ENCODE results near the gene FAM111A.

The FAM111A gene

DNA sequence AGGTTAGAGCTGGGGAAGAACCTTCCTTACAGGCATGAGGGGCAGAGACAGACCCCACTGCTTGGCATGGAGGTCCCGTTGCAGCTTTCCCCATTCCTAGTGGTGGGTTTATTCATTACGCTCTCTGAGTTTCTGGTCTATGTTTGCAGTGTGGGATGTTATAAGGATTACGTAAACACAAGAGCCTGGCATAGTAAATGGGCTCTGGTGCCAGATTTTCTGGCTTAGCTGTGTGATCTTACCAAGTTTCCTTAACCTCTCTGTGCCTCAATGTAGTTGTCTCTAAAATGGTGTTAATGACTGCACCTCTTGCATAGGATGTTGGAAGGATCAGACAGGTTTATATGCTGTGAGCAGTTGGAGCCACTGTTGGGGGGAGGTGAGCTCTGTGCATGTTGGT, 44.4 kb downstream of the FAM111A start:
- peaks cover 29 to 54% of the 10 kb centered on the region in 2 donors for H3K36me3 ChIP-seq (ENCODE audit: control insufficient read depth in 2 of 2, insufficient read depth in 2 of 2, low read length in 2 of 2)
- H3K9ac ChIP-seq (ENCODE audit: low read depth in 1 of 2, low read length in 2 of 2), result peak overlapping the region; percentile 35 to 39
- no peaks in the 10 kb centered on the region for H3K9me3 ChIP-seq (ENCODE audit: control insufficient read depth in 2 of 2, low read length in 2 of 2)
- peaks cover 83 to 94% of the 10 kb centered on the region in 2 donors for H3K4me1 ChIP-seq (ENCODE audit: control insufficient read depth in 2 of 2, insufficient read depth in 2 of 2, low read length in 2 of 2)
- no peaks in the 10 kb centered on the region for H3K27me3 ChIP-seq (ENCODE audit: control insufficient read depth in 2 of 2, insufficient read depth in 2 of 2, low read length in 2 of 2)
- H3K27ac ChIP-seq (ENCODE audit: low read depth in 2 of 2, low read length in 2 of 2), result peak overlapping the region; percentile 91 to 95
- peak overlapping the region in 1 of 2 donors; percentile 29 for H3K4me3 ChIP-seq (ENCODE audit: low read length in 2 of 2)

DNA sequence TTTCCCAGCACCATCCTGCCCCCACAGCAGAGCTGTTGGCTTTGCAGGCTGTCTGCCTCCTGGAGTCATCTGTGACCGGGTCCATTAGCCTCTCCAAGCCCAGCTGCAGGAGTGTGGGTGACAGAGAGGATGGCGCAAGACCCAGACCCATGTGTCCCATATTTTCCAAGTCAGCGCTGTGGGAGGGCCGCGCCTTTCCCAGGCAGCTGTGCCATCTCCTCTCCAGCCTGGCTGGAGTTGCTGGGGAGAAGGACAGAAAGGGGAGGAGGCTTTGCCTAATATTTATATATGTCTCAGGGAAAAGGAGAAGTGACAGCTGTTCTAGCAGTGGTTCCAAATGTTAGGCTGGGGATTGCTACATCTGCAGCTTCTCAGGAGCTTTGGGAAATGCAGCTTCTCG, 44.9 kb downstream of the FAM111A start:
- Histone ChIP-seq H3K4me3 (ENCODE audit: low read length in 2 of 2) (no peak overlapping the region), H3K9ac (ENCODE audit: low read depth in 1 of 2, low read length in 2 of 2) (peak overlapping the region in 1 of 2 donors; percentile 39), H3K36me3 (ENCODE audit: control insufficient read depth in 2 of 2, insufficient read depth in 2 of 2, low read length in 2 of 2) (peaks cover 30 to 54% of the 10 kb centered on the region in 2 donors), H3K9me3 (ENCODE audit: control insufficient read depth in 2 of 2, low read length in 2 of 2) (no peaks in the 10 kb centered on the region), H3K27me3 (ENCODE audit: control insufficient read depth in 2 of 2, insufficient read depth in 2 of 2, low read length in 2 of 2) (no peaks in the 10 kb centered on the region), H3K4me1 (ENCODE audit: control insufficient read depth in 2 of 2, insufficient read depth in 2 of 2, low read length in 2 of 2) (peaks cover 78 to 90% of the 10 kb centered on the region in 2 donors), H3K27ac (ENCODE audit: low read depth in 2 of 2, low read length in 2 of 2) (peak overlapping the region in 1 of 2 donors; percentile 95)

DNA sequence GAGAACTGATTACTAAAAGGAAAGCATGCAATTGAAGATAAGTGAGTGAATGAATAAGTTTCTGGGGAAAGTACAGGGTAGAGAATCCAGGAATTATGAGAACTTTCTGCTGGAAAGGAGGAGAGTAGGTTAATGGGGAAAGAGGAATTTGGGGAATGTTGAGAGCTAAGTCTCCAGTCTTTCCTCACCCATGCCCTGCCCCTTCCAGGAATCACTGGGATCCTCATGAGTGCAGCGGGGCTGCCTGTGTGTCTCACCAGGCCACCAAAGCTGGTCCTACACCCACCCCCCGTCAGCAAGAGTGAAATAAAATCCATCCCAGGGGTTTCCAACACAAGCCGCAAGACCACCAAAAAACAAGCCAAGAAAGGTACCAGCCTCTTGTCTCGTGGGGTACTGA, 46.3 kb downstream of the FAM111A start:
- no peak overlapping the region for H3K9ac ChIP-seq (ENCODE audit: low read depth in 1 of 2, low read length in 2 of 2)
- H3K27ac ChIP-seq (ENCODE audit: low read depth in 2 of 2, low read length in 2 of 2), result peak overlapping the region in 1 of 2 donors; percentile 72
- H3K36me3 ChIP-seq (ENCODE audit: control insufficient read depth in 2 of 2, insufficient read depth in 2 of 2, low read length in 2 of 2), result peaks cover 36 to 50% of the 10 kb centered on the region in 2 donors
- H3K4me1 ChIP-seq (ENCODE audit: control insufficient read depth in 2 of 2, insufficient read depth in 2 of 2, low read length in 2 of 2), result peaks cover 65 to 77% of the 10 kb centered on the region in 2 donors
- H3K9me3 ChIP-seq (ENCODE audit: control insufficient read depth in 2 of 2, low read length in 2 of 2), result no peaks in the 10 kb centered on the region
- H3K4me3 ChIP-seq (ENCODE audit: low read length in 2 of 2), result no peak overlapping the region
- H3K27me3 ChIP-seq (ENCODE audit: control insufficient read depth in 2 of 2, insufficient read depth in 2 of 2, low read length in 2 of 2), result no peaks in the 10 kb centered on the region

- Histone ChIP-seq H3K4me3 (ENCODE audit: low read length in 2 of 2) (no peak overlapping the region), H3K36me3 (ENCODE audit: control insufficient read depth in 2 of 2, insufficient read depth in 2 of 2, low read length in 2 of 2) (peaks cover 43 to 56% of the 10 kb centered on the region in 2 donors), H3K9ac (ENCODE audit: low read depth in 1 of 2, low read length in 2 of 2) (peak overlapping the region in 1 of 2 donors; percentile 21), H3K27me3 (ENCODE audit: control insufficient read depth in 2 of 2, insufficient read depth in 2 of 2, low read length in 2 of 2) (no peaks in the 10 kb centered on the region), H3K27ac (ENCODE audit: low read depth in 2 of 2, low read length in 2 of 2) (peak overlapping the region; percentile 38 to 72), H3K4me1 (ENCODE audit: control insufficient read depth in 2 of 2, insufficient read depth in 2 of 2, low read length in 2 of 2) (peaks cover 54 to 67% of the 10 kb centered on the region in 2 donors), H3K9me3 (ENCODE audit: control insufficient read depth in 2 of 2, low read length in 2 of 2) (no peaks in the 10 kb centered on the region)
Measured at GRCh38 chr11:59189986-59190385, 47.3 kb downstream of the FAM111A start.

- Histone ChIP-seq H3K9ac (ENCODE audit: low read depth in 1 of 2, low read length in 2 of 2) (no peak overlapping the region), H3K36me3 (ENCODE audit: control insufficient read depth in 2 of 2, insufficient read depth in 2 of 2, low read length in 2 of 2) (peaks cover 54 to 66% of the 10 kb centered on the region in 2 donors), H3K9me3 (ENCODE audit: control insufficient read depth in 2 of 2, low read length in 2 of 2) (no peaks in the 10 kb centered on the region), H3K27me3 (ENCODE audit: control insufficient read depth in 2 of 2, insufficient read depth in 2 of 2, low read length in 2 of 2) (no peaks in the 10 kb centered on the region), H3K27ac (ENCODE audit: low read depth in 2 of 2, low read length in 2 of 2) (peak overlapping the region in 1 of 2 donors; percentile 72), H3K4me3 (ENCODE audit: low read length in 2 of 2) (no peak overlapping the region), H3K4me1 (ENCODE audit: control insufficient read depth in 2 of 2, insufficient read depth in 2 of 2, low read length in 2 of 2) (peaks cover 45 to 56% of the 10 kb centered on the region in 2 donors)
Measured at GRCh38 chr11:59191095-59191494, 48.4 kb downstream of the FAM111A start.

- Histone ChIP-seq H3K27ac (ENCODE audit: low read depth in 2 of 2, low read length in 2 of 2) (peak overlapping the region in 1 of 2 donors; percentile 72), H3K27me3 (ENCODE audit: control insufficient read depth in 2 of 2, insufficient read depth in 2 of 2, low read length in 2 of 2) (no peaks in the 10 kb centered on the region), H3K9me3 (ENCODE audit: control insufficient read depth in 2 of 2, low read length in 2 of 2) (no peaks in the 10 kb centered on the region), H3K4me3 (ENCODE audit: low read length in 2 of 2) (no peak overlapping the region), H3K4me1 (ENCODE audit: control insufficient read depth in 2 of 2, insufficient read depth in 2 of 2, low read length in 2 of 2) (peaks cover 38 to 48% of the 10 kb centered on the region in 2 donors), H3K9ac (ENCODE audit: low read depth in 1 of 2, low read length in 2 of 2) (no peak overlapping the region), H3K36me3 (ENCODE audit: control insufficient read depth in 2 of 2, insufficient read depth in 2 of 2, low read length in 2 of 2) (peaks cover 62 to 73% of the 10 kb centered on the region in 2 donors)
Measured at GRCh38 chr11:59191890-59192289, 49.2 kb downstream of the FAM111A start.

DNA sequence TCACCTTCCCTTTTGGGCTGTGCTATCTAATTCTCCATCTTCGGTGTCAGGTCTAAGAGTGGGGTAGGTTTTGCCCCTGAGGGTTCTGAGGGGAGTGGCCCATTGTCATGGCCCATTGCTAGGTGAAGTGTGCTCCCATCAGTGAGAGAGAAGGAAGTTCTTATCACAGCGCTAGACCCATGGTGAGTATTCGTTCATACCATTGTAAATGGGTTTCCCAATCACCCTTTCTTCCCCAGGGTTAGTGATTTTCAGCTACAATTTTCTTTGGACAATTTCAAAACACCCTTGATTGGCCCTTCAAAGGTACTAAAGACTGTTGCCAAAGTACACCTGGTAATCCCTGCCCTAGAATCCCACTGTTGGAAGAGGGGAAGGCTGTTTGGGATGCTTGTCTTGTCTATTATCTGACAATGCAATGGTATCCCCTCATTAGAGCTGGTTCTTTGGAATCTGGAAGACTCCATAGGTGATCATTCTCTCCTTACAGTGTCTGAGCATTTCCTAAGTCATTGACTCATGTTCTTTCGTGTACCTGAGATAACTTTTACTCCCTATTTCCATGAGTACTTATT, 49.9 kb downstream of the FAM111A start:
- H3K9ac ChIP-seq (ENCODE audit: low read depth in 1 of 2, low read length in 2 of 2), result no peak overlapping the region
- H3K4me1 ChIP-seq (ENCODE audit: control insufficient read depth in 2 of 2, insufficient read depth in 2 of 2, low read length in 2 of 2), result peaks cover 32 to 44% of the 10 kb centered on the region in 2 donors
- no peaks in the 10 kb centered on the region for H3K9me3 ChIP-seq (ENCODE audit: control insufficient read depth in 2 of 2, low read length in 2 of 2)
- no peaks in the 10 kb centered on the region for H3K27me3 ChIP-seq (ENCODE audit: control insufficient read depth in 2 of 2, insufficient read depth in 2 of 2, low read length in 2 of 2)
- no peak overlapping the region for H3K4me3 ChIP-seq (ENCODE audit: low read length in 2 of 2)
- H3K27ac ChIP-seq (ENCODE audit: low read depth in 2 of 2, low read length in 2 of 2), result peak overlapping the region in 1 of 2 donors; percentile 72
- H3K36me3 ChIP-seq (ENCODE audit: control insufficient read depth in 2 of 2, insufficient read depth in 2 of 2, low read length in 2 of 2), result peaks cover 64 to 73% of the 10 kb centered on the region in 2 donors

GRCh38 chr11:59193587-59194130, 51.0 kb downstream of the FAM111A start:
- Histone ChIP-seq H3K4me1 (ENCODE audit: control insufficient read depth in 2 of 2, insufficient read depth in 2 of 2, low read length in 2 of 2) (peaks cover 22 to 35% of the 10 kb centered on the region in 2 donors), H3K36me3 (ENCODE audit: control insufficient read depth in 2 of 2, insufficient read depth in 2 of 2, low read length in 2 of 2) (peaks cover 69 to 75% of the 10 kb centered on the region in 2 donors), H3K9me3 (ENCODE audit: control insufficient read depth in 2 of 2, low read length in 2 of 2) (no peaks in the 10 kb centered on the region), H3K9ac (ENCODE audit: low read depth in 1 of 2, low read length in 2 of 2) (no peak overlapping the region), H3K27ac (ENCODE audit: low read depth in 2 of 2, low read length in 2 of 2) (no peak overlapping the region), H3K4me3 (ENCODE audit: low read length in 2 of 2) (no peak overlapping the region), H3K27me3 (ENCODE audit: control insufficient read depth in 2 of 2, insufficient read depth in 2 of 2, low read length in 2 of 2) (no peaks in the 10 kb centered on the region)

GRCh38 chr11:59195586-59195985, 52.9 kb downstream of the FAM111A start:
- H3K9ac ChIP-seq (ENCODE audit: low read depth in 1 of 2, low read length in 2 of 2), result no peak overlapping the region
- H3K27me3 ChIP-seq (ENCODE audit: control insufficient read depth in 2 of 2, insufficient read depth in 2 of 2, low read length in 2 of 2), result no peaks in the 10 kb centered on the region
- H3K27ac ChIP-seq (ENCODE audit: low read depth in 2 of 2, low read length in 2 of 2), result no peak overlapping the region
- H3K9me3 ChIP-seq (ENCODE audit: control insufficient read depth in 2 of 2, low read length in 2 of 2), result no peaks in the 10 kb centered on the region
- H3K4me1 ChIP-seq (ENCODE audit: control insufficient read depth in 2 of 2, insufficient read depth in 2 of 2, low read length in 2 of 2), result peaks cover 6 to 17% of the 10 kb centered on the region in 2 donors
- H3K4me3 ChIP-seq (ENCODE audit: low read length in 2 of 2), result no peak overlapping the region
- peaks cover 67 to 70% of the 10 kb centered on the region in 2 donors for H3K36me3 ChIP-seq (ENCODE audit: control insufficient read depth in 2 of 2, insufficient read depth in 2 of 2, low read length in 2 of 2)

DNA sequence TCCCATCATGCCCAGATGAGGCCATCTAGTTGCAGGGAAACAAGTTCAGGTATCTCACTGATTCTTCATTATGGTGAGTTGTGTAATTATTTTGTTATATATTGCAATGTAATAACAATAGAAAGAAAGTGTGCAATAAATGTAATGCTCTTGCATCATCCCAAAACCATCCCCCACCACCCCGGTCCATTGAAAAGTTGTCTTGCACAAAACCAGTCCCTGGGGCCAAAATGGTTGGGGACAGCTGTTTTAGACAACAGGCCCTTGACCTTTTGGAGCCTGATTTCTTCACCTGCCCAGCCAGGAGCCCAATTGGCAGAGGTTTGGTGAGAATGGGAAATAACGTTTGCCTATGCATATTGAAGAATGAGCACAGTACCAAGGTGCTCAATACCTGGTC, 54.1 kb downstream of the FAM111A start:
- H3K4me3 ChIP-seq (ENCODE audit: low read length in 2 of 2), result no peak overlapping the region
- H3K36me3 ChIP-seq (ENCODE audit: control insufficient read depth in 2 of 2, insufficient read depth in 2 of 2, low read length in 2 of 2), result peaks cover 64 to 74% of the 10 kb centered on the region in 2 donors
- no peaks in the 10 kb centered on the region for H3K27me3 ChIP-seq (ENCODE audit: control insufficient read depth in 2 of 2, insufficient read depth in 2 of 2, low read length in 2 of 2)
- no peaks in the 10 kb centered on the region for H3K9me3 ChIP-seq (ENCODE audit: control insufficient read depth in 2 of 2, low read length in 2 of 2)
- no peak overlapping the region for H3K27ac ChIP-seq (ENCODE audit: low read depth in 2 of 2, low read length in 2 of 2)
- H3K9ac ChIP-seq (ENCODE audit: low read depth in 1 of 2, low read length in 2 of 2), result no peak overlapping the region
- peaks cover 7% of the 10 kb centered on the region in 2 donors for H3K4me1 ChIP-seq (ENCODE audit: control insufficient read depth in 2 of 2, insufficient read depth in 2 of 2, low read length in 2 of 2)

All from mucosa of rectum (tissue), 2 donors.